HG03108 (cell line): ENCODE data around the gene SLC16A7.

Experiments used
- ATAC-seq: cut with Tn5 transposase; IDR thresholded peaks from one replicate; pipeline ENCODE4 v1.9.1; 2021; ENCODE audit warnings: moderate library complexity; ENCODE audit not compliant: unreplicated experiment

SLC16A7 gene

DNA sequence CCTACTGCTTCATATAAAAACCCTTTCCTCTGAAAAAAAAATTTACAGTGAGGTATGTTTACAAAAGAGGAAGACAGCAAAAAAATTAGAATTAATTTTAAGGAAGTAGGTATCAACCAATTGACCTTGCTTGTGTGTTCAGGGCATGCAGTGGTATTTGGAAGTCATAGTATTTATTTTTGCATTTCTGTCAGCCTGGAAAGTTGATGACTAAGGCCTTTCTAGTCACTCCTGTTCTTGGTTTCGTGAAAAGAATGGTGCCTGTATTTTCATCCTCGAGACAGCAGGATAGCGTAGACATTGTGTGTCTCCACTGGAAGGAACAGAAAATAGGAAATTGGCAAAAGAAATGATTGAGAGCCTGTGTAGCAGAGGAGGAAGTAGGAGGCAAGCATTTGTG lies 24.5 kb downstream of the SLC16A7 start:
- ATAC-seq: no peak

DNA sequence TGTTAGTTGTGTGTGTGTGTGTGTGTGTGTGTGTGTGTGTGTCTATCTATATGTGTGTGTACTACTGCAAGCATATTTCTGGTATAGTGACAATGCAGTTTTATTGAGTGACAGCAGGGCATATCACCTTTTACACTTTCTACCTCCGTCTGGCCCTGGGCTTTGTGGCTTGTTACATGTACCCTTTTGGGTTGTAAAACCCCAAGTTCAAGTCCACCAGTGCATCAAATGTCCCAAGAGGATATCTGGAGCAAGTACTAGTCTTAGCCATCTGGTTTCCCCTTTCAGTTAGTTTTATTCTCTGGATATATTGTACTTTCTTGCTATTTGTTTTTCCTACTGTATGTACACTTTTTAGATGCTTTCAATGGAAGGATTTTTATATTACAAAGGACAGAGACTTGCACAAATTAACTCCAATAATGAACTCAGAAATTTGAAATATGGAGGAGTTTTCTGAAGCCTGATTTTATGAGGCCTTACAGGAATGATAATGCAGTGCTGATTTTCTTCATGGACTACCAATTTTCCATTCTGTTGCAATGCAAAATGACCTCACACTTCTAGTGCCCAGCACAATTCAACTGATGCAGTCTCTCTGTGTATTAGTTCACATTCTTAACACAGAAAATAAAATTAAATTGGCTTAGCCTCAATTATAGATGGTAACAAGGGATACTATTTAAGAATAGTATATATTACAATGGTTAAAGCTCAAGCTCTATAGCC lies 29.1 kb downstream of the SLC16A7 start:
- no peak for ATAC-seq

DNA sequence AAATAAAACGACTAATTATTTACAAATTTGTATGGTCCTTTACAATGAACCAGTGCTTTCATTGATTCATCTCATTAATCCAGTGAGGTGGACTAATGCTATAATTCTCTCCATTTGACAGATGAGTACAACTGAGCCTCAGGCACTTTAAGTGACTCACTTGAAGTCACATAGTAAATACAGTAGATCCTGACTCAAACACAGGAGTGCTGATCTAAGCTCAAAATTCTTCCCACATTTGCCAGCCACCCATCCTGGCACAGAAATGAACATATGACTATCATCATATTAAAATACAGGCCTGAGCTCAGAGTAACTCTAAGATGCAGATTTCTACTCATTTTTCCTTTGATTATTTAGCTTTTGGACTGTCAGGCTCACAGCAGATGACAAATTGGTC lies 30.6 kb downstream of the SLC16A7 start:
- no peak for ATAC-seq

- no peak for ATAC-seq
Measured at GRCh38 chr12:59627582-59627981, 31.8 kb downstream of the SLC16A7 start.

GRCh38 chr12:59629890-59630289 lies 34.1 kb downstream of the SLC16A7 start:
- no peak for ATAC-seq

DNA sequence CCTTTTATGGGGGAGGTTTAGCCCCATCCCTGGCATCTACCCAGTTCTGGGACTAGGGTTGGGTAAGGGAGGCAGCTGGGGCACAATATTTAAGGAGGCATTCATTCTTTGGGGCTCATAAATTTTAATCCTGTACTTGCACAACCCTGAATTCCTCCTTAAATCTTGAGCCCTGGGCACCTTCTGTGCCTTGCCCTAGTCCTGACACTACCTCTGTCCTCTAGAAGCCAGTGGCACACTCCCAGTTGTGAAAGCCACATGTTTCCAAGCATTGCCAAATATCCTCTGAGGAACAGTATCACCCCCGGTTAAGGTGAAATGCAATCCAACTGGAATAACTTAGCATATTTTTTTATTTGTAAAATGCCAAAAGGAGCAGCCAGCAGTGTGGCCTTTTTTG lies 36.6 kb downstream of the SLC16A7 start:
- no peak for ATAC-seq

- no peak for ATAC-seq
Measured at GRCh38 chr12:59634254-59634653, 38.4 kb downstream of the SLC16A7 start.

GRCh38 chr12:59636945-59637691 lies 41.3 kb downstream of the SLC16A7 start:
- ATAC-seq: no peak

DNA sequence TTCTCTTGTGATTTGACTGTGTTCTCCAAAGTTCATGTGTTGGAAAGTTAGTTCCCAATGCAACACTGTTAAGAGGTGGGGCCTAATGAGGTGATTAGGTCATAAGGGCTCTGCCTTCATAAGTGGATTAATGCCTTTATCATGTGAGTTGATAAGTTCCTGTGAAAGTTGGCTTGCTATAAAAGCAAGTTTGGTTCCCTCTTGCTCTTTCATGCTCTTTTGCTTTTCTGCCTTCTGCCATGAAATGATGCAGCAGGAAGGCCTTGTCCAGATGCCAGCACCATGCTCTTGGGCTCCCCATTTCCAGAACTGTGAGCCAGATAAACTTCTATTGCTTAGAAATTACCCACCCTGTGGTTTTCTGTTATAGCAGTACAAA lies 41.9 kb downstream of the SLC16A7 start:
- no peak for ATAC-seq

DNA sequence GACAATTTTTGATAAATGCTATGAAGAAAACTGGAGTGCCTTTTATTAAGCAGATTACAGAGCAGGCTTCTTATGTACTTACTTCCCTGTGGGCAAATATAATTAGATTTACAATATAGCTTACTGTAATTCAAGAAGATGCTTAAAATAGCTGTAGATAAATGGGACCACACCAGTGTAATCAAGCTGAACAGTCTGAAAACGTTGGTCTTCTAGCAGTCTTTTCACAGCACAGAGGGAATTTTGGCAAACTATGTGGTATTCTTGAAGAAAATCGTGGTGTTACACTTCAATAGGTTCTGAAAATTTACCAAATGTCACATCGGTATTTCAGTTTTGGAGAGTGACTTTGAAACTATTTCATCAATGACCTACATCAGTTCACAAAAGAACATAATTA lies 47.7 kb downstream of the SLC16A7 start:
- no peak for ATAC-seq

DNA sequence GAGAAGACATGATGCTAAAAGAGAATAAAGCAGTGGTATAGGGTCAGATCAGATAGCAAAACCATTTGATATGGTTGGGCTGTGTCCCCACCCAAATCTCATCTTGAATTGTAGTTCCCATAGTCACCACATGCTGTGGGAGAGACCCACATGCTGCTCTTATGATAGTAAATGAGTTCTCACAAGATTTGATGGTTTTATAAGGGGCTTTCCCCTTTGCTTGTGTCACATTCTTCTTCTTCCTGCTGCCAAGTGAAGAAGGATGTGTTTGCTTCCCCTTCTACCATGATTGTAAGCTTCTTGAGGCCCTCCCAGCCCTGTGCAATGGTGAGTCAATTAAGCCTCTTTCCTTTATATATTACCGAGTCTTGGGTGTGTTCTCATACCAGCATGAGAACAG lies 49.4 kb downstream of the SLC16A7 start:
- no peak for ATAC-seq

DNA sequence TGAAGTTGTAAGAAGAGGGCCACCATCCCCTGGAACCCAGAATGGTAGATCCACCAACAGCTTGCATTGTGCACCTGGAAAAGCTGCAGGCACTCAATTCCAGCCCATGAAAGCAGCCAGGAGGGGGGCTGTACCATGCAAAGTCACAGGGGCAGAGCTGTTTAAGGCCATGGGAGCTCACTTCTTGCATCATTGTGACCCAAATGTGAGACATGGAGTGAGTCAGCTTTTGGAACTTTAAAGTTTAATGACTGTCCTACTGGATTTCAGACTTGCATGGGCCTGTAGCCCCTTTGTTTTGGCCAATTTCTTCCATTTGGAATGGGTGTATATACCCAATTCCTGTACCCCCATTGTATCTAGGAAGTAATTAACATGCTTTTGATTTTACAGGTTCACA lies 50.8 kb downstream of the SLC16A7 start:
- ATAC-seq: no peak

DNA sequence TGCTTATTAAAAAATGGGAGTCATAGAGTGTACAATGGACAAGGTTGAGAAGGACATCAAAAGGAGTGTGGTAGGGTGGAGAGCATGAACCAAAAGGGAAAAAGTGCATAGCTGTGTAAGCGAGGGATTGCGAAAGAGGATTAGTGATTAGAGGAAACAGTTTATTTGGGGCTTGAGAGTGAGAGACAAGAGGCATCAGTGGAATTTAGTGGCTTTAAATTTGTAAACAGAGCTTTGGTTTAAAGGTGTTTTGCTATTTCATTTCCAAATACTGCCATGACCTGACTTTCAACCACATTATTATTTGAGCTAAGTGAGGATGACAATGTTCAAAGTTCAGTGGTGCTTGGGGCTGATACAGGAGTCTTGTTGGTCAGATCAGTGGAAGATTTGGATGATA lies 53.4 kb downstream of the SLC16A7 start:
- ATAC-seq: no peak

DNA sequence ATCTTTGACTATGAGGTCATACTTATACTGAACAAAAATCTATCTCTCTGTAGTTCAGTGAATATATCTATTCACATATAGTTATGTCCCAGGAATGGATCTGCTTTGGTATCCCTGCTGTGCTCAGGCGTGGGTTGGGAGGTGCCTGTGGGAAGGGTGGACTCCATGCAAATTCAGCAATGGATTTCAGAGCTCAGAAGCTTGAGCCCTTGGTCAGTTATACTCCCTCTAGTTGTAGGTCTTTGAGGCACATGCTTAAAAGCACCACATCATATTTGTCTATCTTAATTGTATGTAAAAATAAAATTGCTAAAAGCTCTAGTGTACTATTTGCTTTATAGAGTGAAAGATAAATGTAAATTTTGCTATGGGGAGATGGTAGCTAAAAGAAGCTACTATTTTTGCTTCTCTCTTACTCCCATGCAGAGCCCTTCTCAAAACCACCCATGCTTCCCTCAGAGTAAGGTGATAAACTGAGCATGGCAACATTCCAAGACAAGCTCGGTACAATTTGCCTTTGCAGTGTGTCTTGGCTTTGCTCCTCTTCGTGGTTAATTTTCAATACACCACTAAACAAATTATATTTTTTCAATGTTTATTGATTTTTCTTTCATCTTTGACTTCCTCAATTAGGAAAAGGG lies 54.9 kb downstream of the SLC16A7 start:
- ATAC-seq: no peak

GRCh38 chr12:59651229-59651920 lies 55.5 kb downstream of the SLC16A7 start:
- no peak for ATAC-seq

DNA sequence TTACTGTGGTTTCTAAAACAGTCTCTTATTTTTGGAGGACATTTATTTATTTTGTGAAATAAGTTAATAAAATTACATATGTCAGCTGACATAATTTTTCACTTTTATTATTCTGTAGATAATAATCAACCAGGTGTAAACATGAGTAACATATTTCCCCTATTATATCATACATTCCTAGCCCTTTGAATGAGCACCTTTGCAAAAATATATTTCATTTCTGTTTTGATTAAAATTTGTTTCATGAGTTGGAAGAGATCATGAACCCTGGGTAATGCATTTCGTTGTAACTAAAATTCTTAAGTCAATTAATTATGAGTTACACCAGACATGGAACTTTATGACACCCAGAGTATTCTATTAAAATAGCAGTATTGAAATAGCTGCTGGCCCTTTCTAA lies 56.3 kb downstream of the SLC16A7 start:
- ATAC-seq: no peak

- ATAC-seq: no peak
Measured at GRCh38 chr12:59654061-59654460, 58.2 kb downstream of the SLC16A7 start.

DNA sequence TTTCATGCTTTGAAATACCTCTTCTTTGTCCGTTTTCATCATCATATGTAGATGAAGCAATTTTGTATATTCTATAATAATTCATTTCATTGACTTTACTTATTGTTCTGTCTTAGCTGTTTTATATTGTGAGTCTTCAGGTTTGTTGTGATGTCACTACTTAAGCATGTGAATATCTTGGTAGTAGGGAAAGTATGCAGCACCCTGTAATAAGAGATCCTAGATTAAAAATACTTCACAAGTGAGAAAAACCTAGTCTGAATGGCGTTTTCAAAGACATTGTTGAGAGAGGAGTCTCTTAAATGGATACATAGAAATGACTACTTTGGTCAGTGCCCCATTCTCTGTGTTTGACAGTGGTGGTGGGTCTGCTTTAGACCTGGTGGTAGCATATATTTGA lies 61.4 kb downstream of the SLC16A7 start:
- ATAC-seq: no peak

DNA sequence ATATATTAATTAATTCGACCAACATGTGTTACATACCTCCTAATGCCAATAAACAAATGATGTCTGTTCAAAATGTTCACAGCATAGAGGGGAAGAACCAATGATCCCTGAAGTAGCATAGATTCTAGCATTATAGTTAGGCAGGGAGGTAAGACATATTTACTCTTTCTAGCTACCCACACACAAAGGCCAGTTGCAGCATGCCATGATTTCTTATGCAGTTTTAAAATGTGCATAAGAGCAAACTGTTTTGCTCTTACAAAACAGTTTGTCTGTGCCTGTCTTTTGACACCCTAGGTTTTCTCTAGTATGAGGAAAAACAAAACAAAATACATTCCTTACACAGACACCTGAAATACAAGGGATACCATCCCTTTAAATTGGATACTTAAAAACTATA lies 61.9 kb downstream of the SLC16A7 start:
- ATAC-seq: no peak

- no peak for ATAC-seq
Measured at GRCh38 chr12:59660148-59660547, 64.3 kb downstream of the SLC16A7 start.

- no peak for ATAC-seq
Measured at GRCh38 chr12:59660921-59661597, 65.2 kb downstream of the SLC16A7 start.
